ENCODE measurements around the gene FAIM.

- TF ChIP-seq TAF1 (IDR thresholded peaks at IDR 0.05; ENCODE audit: borderline replicate concordance, low read depth, low read length) (no peak), MAX (IDR thresholded peaks at IDR 0.05; ENCODE audit: low read depth) (no peak), SIN3A (IDR thresholded peaks at IDR 0.05; ENCODE audit: borderline replicate concordance, low read depth, low read length) (no peak), TCF12 (IDR thresholded peaks at IDR 0.05) (no peak), RAD21 (IDR thresholded peaks at IDR 0.05; ENCODE audit: low read length) (no peak), GABPA (IDR thresholded peaks at IDR 0.05; ENCODE audit: low read depth) (no peak)
These were observed 30.4 kb upstream of the FAIM start for GRCh38 chr3:138578141-138578540.

Measured in SK-N-SH (cell line).